Endothelial cell of umbilical vein (primary cell): ENCODE measurements around the gene NCOA7. TPM values are rescaled to one million over a fixed set of nuclear protein-coding genes. Genes with fewer than 3 reads are reported as not detected.

Experiments
- BruUV-seq: library from RNA; stranded (reverse); fragments of 400-500 nt; replicated peaks from 2 replicates; lab custom pipeline; 2021; lab: Mats Ljungman, UMichigan
- CTCF ChIA-PET: fragments of 300-600, 350-600 bp; sonication (Branson Sonifier 250); formaldehyde crosslinking; loops from one replicate; lab custom pipeline; 2021; ENCODE audit warnings: antibody characterized with exemption, inconsistent platforms; lab: Charles Lee
- POLR2A ChIA-PET: fragments of 300-600, 350-600 bp; sonication (Branson Sonifier 250); formaldehyde crosslinking; loops from one replicate; lab custom pipeline; 2021; ENCODE audit warnings: antibody characterized with exemption, inconsistent platforms; lab: Charles Lee
- DNase-seq: peaks from one replicate; pipeline ENCODE4 v3.0.0-alpha.2; 2011; ENCODE audit warnings: low read depth, low spot score
- FAIRE-seq: peaks from 2 replicates; lab custom pipeline; 2011; peaks lifted over from hg19 to GRCh38; lab: Jason Lieb, UNC
- H2AFZ ChIP-seq: 2 replicates; pipeline ENCODE4 v1.6.0; 2012; ENCODE audit warnings: low read depth, low read length, control low read depth, inconsistent platforms
- H3K27ac ChIP-seq: 2 replicates; pipeline ENCODE4 v1.5.1; 2011; ENCODE audit warnings: low read depth, mild to moderate bottlenecking, control low read depth, low read length, moderate library complexity; ENCODE audit not compliant: insufficient read depth
- H3K27me3 ChIP-seq, 2 experiments: 2 replicates each; pipeline versions ENCODE4 v1.6.0 to v1.6.1; 2011; ENCODE audit warnings: low read length in 2 of 2, mixed read lengths in 1 of 2; ENCODE audit not compliant: control insufficient read depth in 2 of 2, insufficient read depth in 2 of 2
- H3K36me3 ChIP-seq, 2 experiments: 2 replicates in 1 of 2; 3 replicates in 1 of 2; pipeline ENCODE4 v1.5.1; 2011; ENCODE audit warnings: low read length in 2 of 2, mild to moderate bottlenecking in 1 of 2, moderate library complexity in 1 of 2; ENCODE audit not compliant: control insufficient read depth in 2 of 2, insufficient read depth in 2 of 2; ENCODE audit errors: extremely low read depth in 1 of 2
- H3K4me1 ChIP-seq: 3 replicates; pipeline ENCODE4 v1.5.1; 2011; ENCODE audit warnings: mild to moderate bottlenecking, low read length; ENCODE audit not compliant: control insufficient read depth, insufficient read depth; ENCODE audit errors: extremely low read depth
- H3K4me2 ChIP-seq: 2 replicates; pipeline ENCODE4 v1.6.1; 2011; ENCODE audit warnings: low read length, control low read depth, mixed read lengths; ENCODE audit not compliant: insufficient read depth
- H3K4me3 ChIP-seq, 3 experiments: fragments of 200-600 bp in 1 of 3; sonication (generic), shearing (Covaris generic) in 1 of 3; replicated peaks in 1 of 3; 2 replicates each; pipeline ENCODE4 v1.5.1; 2011 to 2016; ENCODE audit warnings: control low read depth in 3 of 3, low read length in 3 of 3, mild to moderate bottlenecking in 2 of 3, inconsistent platforms in 1 of 3, low read depth in 1 of 3, moderate library complexity in 1 of 3; ENCODE audit not compliant: insufficient read depth in 1 of 3
- H3K79me2 ChIP-seq: 2 replicates; pipeline ENCODE4 v1.6.0; 2012; ENCODE audit warnings: low read length, inconsistent platforms; ENCODE audit not compliant: control insufficient read depth, insufficient read depth
- H3K9ac ChIP-seq: replicated peaks from 2 replicates; pipeline ENCODE3; 2011; ENCODE audit warnings: low read length, control low read depth; ENCODE audit not compliant: insufficient read depth; ENCODE audit errors: extremely low read depth
- H3K9me1 ChIP-seq: replicated peaks from 3 replicates; pipeline ENCODE4 v1.6.0; 2011; ENCODE audit warnings: mild to moderate bottlenecking, low read length; ENCODE audit not compliant: control insufficient read depth, insufficient read depth; ENCODE audit errors: extremely low read depth
- H3K9me3 ChIP-seq: replicated peaks from 2 replicates; pipeline ENCODE4 v1.5.1; 2012; ENCODE audit warnings: low read length, inconsistent platforms; ENCODE audit not compliant: control insufficient read depth, insufficient read depth
- H4K20me1 ChIP-seq: replicated peaks from 2 replicates; pipeline ENCODE3; 2011; ENCODE audit warnings: mild to moderate bottlenecking, low read length; ENCODE audit not compliant: control insufficient read depth, insufficient read depth; ENCODE audit errors: extremely low read depth
- CTCF ChIP-seq, 2 donors: IDR thresholded peaks; 1 replicate in 1 of 2; 2 replicates in 1 of 2; pipeline ENCODE4 v1.5.1; 2011; ENCODE audit warnings: low read length in 2 of 2, mild to moderate bottlenecking in 2 of 2, moderate library complexity in 2 of 2, control low read depth in 1 of 2, inconsistent platforms in 1 of 2, low read depth in 1 of 2; ENCODE audit not compliant: insufficient read depth in 1 of 2; ENCODE audit errors: extremely low read depth in 1 of 2
- EZH2 ChIP-seq: IDR thresholded peaks from 2 replicates; pipeline ENCODE4 v1.6.1; 2012; ENCODE audit warnings: borderline replicate concordance, low read depth, mild to moderate bottlenecking, moderate library complexity, low read length, inconsistent platforms; ENCODE audit not compliant: severe bottlenecking
- FOS ChIP-seq: IDR thresholded peaks from 2 replicates; pipeline ENCODE4 v1.6.1; 2011; ENCODE audit warnings: mild to moderate bottlenecking, low read length, moderate library complexity, borderline replicate concordance; ENCODE audit not compliant: insufficient read depth
- GATA2 ChIP-seq: IDR thresholded peaks from 2 replicates; pipeline ENCODE4 v1.7.0; 2011; ENCODE audit warnings: low read depth, mild to moderate bottlenecking, moderate library complexity, mixed read lengths, low read length; ENCODE audit not compliant: insufficient read length, insufficient read depth
- JUN ChIP-seq: IDR thresholded peaks from 2 replicates; pipeline ENCODE4 v1.6.1; 2011; ENCODE audit warnings: borderline replicate concordance, low read depth; ENCODE audit not compliant: insufficient read length, insufficient read depth
- MYC ChIP-seq: IDR thresholded peaks from one replicate; pipeline ENCODE4 v1.6.1; 2011; ENCODE audit warnings: mild to moderate bottlenecking, low read depth, low read length
- POLR2A ChIP-seq: IDR thresholded peaks from 2 replicates; pipeline ENCODE4 v1.6.1; 2012; ENCODE audit warnings: low read depth, mild to moderate bottlenecking, control low read depth, low read length
- POLR2AphosphoS5 ChIP-seq: IDR thresholded peaks from 2 replicates; pipeline ENCODE4 v1.6.1; 2012; ENCODE audit warnings: low read depth, mild to moderate bottlenecking, control low read depth, low read length, moderate library complexity; ENCODE audit not compliant: insufficient read depth
- dilution Hi-C: fragments of 300-500 bp; cut with MboI; formaldehyde crosslinking; loops from one replicate; pipeline ENCODE4 v1.15.0; 2019; ENCODE audit warnings: low sequenced_read_pairs; ENCODE audit not compliant: extremely low pct_ligation_motif_present
- intact Hi-C: fragments of 100-400 bp; cut with micrococcal nuclease; formaldehyde crosslinking; loops from one replicate; pipeline ENCODE4 v1.10.0; 2022
- polyA plus RNA-seq, 4 experiments: library from polyadenylated mRNA; depleted of rRNA in 3 of 4; stranded (reverse) in 3 of 4; unstranded in 1 of 4; fragments of >200 nt; gene quantifications; 2 replicates each; pipeline versions ENCODE4 v1.2.1 to v1.2.3, GENCODE V29; 2011 to 2012; ENCODE audit warnings: missing spikeins in 1 of 4
- total RNA-seq: library from RNA; stranded (reverse); gene quantifications from 2 replicates; pipeline ENCODE4 v1.2.3, GENCODE V29; 2021
- TF ChIP-seq, protein P1 (sequence below): IDR thresholded peaks from 2 replicates; pipeline ENCODE4 v1.6.1; 2011; ENCODE audit not compliant: insufficient read depth, insufficient read length

Gene NCOA7
- total and polyA plus RNA-seq, 2 donors (not counting 3 experiments of a cell fraction or from before 2014, with no cell fraction given), result 27.7 to 71.2 TPM

GRCh38 chr6:125904871-125905270 lies 114.1 kb downstream of the NCOA7 start:
- Histone ChIP-seq H3K79me2 (no peaks in the 10 kb centered on the region), H3K27ac (no peak overlapping the region), H3K4me3 (no peak overlapping the region), H2AFZ (no peak overlapping the region), H3K4me1 (peaks cover 16% of the 10 kb centered on the region), H3K36me3 (peaks cover 10 to 19% of the 10 kb centered on the region in 2 experiments), H3K9me1 (peaks cover 2% of the 10 kb centered on the region), H3K27me3 (no peaks in the 10 kb centered on the region), H4K20me1 (no peaks in the 10 kb centered on the region), H3K9me3 (no peaks in the 10 kb centered on the region), H3K4me2 (no peak overlapping the region), H3K9ac (no peak overlapping the region)
- DNase-seq, result no peak
- no peak for FAIRE-seq
- ChIA-PET CTCF (interaction anchor here (0.6 to 12.9 kb wide), 5 partner anchors 8 to 69 kb away, joined by 3 to 123 read pairs (median 5); partner anchors contain the start of gene HINT3), POLR2A (interaction anchor here (0.7 kb wide), 1 partner anchor 19 kb away, joined by 3 read pairs; no protein-coding TSS in a partner anchor)
- dilution Hi-C loops, result no loop called here
- no peak for TF ChIP-seq POLR2AphosphoS5
- TF ChIP-seq POLR2A, result no peak
- TF ChIP-seq EZH2, result no peak
- TF ChIP-seq GATA2, result no peak
- TF ChIP-seq, protein P1, sequence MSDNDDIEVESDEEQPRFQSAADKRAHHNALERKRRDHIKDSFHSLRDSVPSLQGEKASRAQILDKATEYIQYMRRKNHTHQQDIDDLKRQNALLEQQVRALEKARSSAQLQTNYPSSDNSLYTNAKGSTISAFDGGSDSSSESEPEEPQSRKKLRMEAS, result no peak
- TF ChIP-seq JUN, result no peak
- TF ChIP-seq MYC, result no peak
- TF ChIP-seq CTCF (IDR thresholded peaks at IDR 0.05; ENCODE audit: extremely low read depth in 1 of 2, insufficient read depth in 1 of 2, low read depth in 1 of 2, low read length in 2 of 2), result no peak
- no peak for TF ChIP-seq FOS
- BruUV-seq, result no TSS peak
- intact Hi-C loops, result loop anchor here (5.0 kb wide), 1 partner anchor 113 kb away; the partner anchor contains the start of gene NCOA7
